HEK293 (cell line): ENCODE data around the gene ESR2.

Experiments
- CTCF ChIA-PET: fragments of 350-600 bp; formaldehyde crosslinking; extraction: SDS; loops from one replicate; lab custom pipeline; 2021; ENCODE audit warnings: antibody characterized with exemption; lab: Yijun Ruan, JAX
- POLR2A ChIA-PET: fragments of 300-600 bp; formaldehyde crosslinking; extraction: SDS; loops from one replicate; lab custom pipeline; 2020; ENCODE audit warnings: antibody characterized with exemption, inconsistent platforms; lab: Yijun Ruan, JAX
- H3K27ac ChIP-seq: fragments of 200-500 bp; sonication (Bioruptor generic); 2 replicates; pipeline ENCODE4 v1.5.1; 2014; ENCODE audit warnings: low read depth, low read length, control low read depth, inconsistent platforms; ENCODE audit errors: extremely low read depth
- H3K36me3 ChIP-seq, 2 experiments: fragments of 200-500 bp in 1 of 2; sonication (Bioruptor generic) in 1 of 2; 1 replicate in 1 of 2; 2 replicates in 1 of 2; pipeline ENCODE4 v1.5.1; 2014 to 2017; ENCODE audit warnings: inconsistent platforms in 2 of 2, low read length in 2 of 2; ENCODE audit not compliant: control insufficient read depth in 2 of 2, insufficient read depth in 1 of 2
- H3K4me1 ChIP-seq: fragments of 200-500 bp; sonication (Bioruptor generic); 2 replicates; pipeline ENCODE4 v1.5.1; 2014; ENCODE audit warnings: mild to moderate bottlenecking, low read length, inconsistent platforms; ENCODE audit not compliant: control insufficient read depth, insufficient read depth
- H3K4me3 ChIP-seq: 2 replicates; pipeline ENCODE4 v1.5.1; 2011; ENCODE audit warnings: low read depth, mild to moderate bottlenecking, control low read depth, low read length, moderate library complexity
- H3K9me3 ChIP-seq: fragments of 200-500 bp; sonication (Bioruptor generic); 2 replicates; pipeline ENCODE4 v1.5.1; 2014; ENCODE audit warnings: low read depth, low read length, inconsistent platforms; ENCODE audit not compliant: control insufficient read depth, insufficient read depth
- AEBP2 ChIP-seq: fragments of 450-650 bp; formaldehyde crosslinking; IDR thresholded peaks from 2 replicates; pipeline ENCODE4 v1.5.1; 2016; ENCODE audit warnings: missing biosample characterization, missing genetic modification characterization, borderline replicate concordance
- ATF2 ChIP-seq: fragments of 450-650 bp; formaldehyde crosslinking; IDR thresholded peaks from 2 replicates; pipeline ENCODE4 v1.5.1; 2016; ENCODE audit warnings: missing biosample characterization, missing genetic modification characterization, low read depth
- BCL11B ChIP-seq: fragments of 450-650 bp; formaldehyde crosslinking; IDR thresholded peaks from 2 replicates; pipeline ENCODE4 v1.5.1; 2016; ENCODE audit warnings: low read depth, missing biosample characterization, missing genetic modification characterization
- GFI1B ChIP-seq: fragments of 450-650 bp; formaldehyde crosslinking; IDR thresholded peaks from 2 replicates; pipeline ENCODE4 v1.5.1; 2016; ENCODE audit warnings: missing biosample characterization, missing genetic modification characterization
- GLIS1 ChIP-seq: fragments of 450-650 bp; formaldehyde crosslinking; IDR thresholded peaks from 2 replicates; pipeline ENCODE4 v1.5.1; 2016; ENCODE audit warnings: missing biosample characterization, missing genetic modification characterization
- KLF8 ChIP-seq: fragments of 450-650 bp; formaldehyde crosslinking; IDR thresholded peaks from 2 replicates; pipeline ENCODE4 v1.5.1; 2016; ENCODE audit warnings: missing biosample characterization, missing genetic modification characterization
- MEIS1 ChIP-seq: sonication (generic); formaldehyde crosslinking; IDR thresholded peaks from 2 replicates; pipeline ENCODE4 v1.8.1; 2022; ENCODE audit warnings: missing genetic modification reagents, mild to moderate bottlenecking, borderline replicate concordance
- REPIN1 ChIP-seq: fragments of 450-650 bp; formaldehyde crosslinking; IDR thresholded peaks from 2 replicates; pipeline ENCODE4 v1.5.1; 2017; ENCODE audit warnings: missing biosample characterization, missing genetic modification characterization, low read depth
- TSHZ1 ChIP-seq: fragments of 450-650 bp; formaldehyde crosslinking; IDR thresholded peaks from 2 replicates; pipeline ENCODE4 v1.5.1; 2016; ENCODE audit warnings: missing biosample characterization, missing genetic modification characterization, borderline replicate concordance
- YY1 ChIP-seq: fragments of 450-650 bp; formaldehyde crosslinking; IDR thresholded peaks from 2 replicates; pipeline ENCODE4 v1.5.1; 2018; ENCODE audit warnings: missing biosample characterization, missing genetic modification characterization
- ZBTB20 ChIP-seq: fragments of 450-650 bp; formaldehyde crosslinking; IDR thresholded peaks from 2 replicates; pipeline ENCODE4 v1.5.1; 2016; ENCODE audit warnings: missing biosample characterization, missing genetic modification characterization
- ZIC2 ChIP-seq: fragments of 450-650 bp; formaldehyde crosslinking; IDR thresholded peaks from 2 replicates; pipeline ENCODE4 v1.5.1; 2016; ENCODE audit warnings: missing biosample characterization, missing genetic modification characterization
- ZNF114 ChIP-seq: fragments of 450-650 bp; formaldehyde crosslinking; IDR thresholded peaks from 2 replicates; pipeline ENCODE4 v1.5.0; 2017; ENCODE audit warnings: missing biosample characterization, missing genetic modification characterization
- ZNF133 ChIP-seq: fragments of 450-650 bp; formaldehyde crosslinking; IDR thresholded peaks from 2 replicates; pipeline ENCODE4 v1.5.1; 2016; ENCODE audit warnings: missing biosample characterization, missing genetic modification characterization
- ZNF341 ChIP-seq: fragments of 450-650 bp; formaldehyde crosslinking; IDR thresholded peaks from 2 replicates; pipeline ENCODE4; 2016; ENCODE audit warnings: low read depth, missing biosample characterization, missing genetic modification characterization
- ZNF366 ChIP-seq: fragments of 450-650 bp; formaldehyde crosslinking; conservative IDR thresholded peaks from 2 replicates; pipeline ENCODE4 v1.5.1; 2016; ENCODE audit warnings: missing biosample characterization, missing genetic modification characterization
- ZNF394 ChIP-seq: fragments of 450-650 bp; formaldehyde crosslinking; IDR thresholded peaks from 2 replicates; pipeline ENCODE4 v1.5.1; 2016; ENCODE audit warnings: missing biosample characterization, missing genetic modification characterization, mild to moderate bottlenecking, moderate library complexity, borderline replicate concordance
- ZNF404 ChIP-seq: fragments of 450-650 bp; formaldehyde crosslinking; IDR thresholded peaks from 2 replicates; pipeline ENCODE4 v1.5.1; 2017; ENCODE audit warnings: missing biosample characterization, missing genetic modification characterization
- ZNF473 ChIP-seq: fragments of 450-650 bp; formaldehyde crosslinking; IDR thresholded peaks from 2 replicates; pipeline ENCODE4 v1.5.1; 2017; ENCODE audit warnings: missing biosample characterization, missing genetic modification characterization
- ZNF48 ChIP-seq: fragments of 450-650 bp; formaldehyde crosslinking; IDR thresholded peaks from 2 replicates; pipeline ENCODE4 v1.5.1; 2016; ENCODE audit warnings: missing biosample characterization, missing genetic modification characterization
- ZNF555 ChIP-seq: fragments of 450-650 bp; formaldehyde crosslinking; conservative IDR thresholded peaks from 2 replicates; pipeline ENCODE4 v1.5.1; 2017; ENCODE audit warnings: missing biosample characterization, mild to moderate bottlenecking, missing genetic modification characterization, inconsistent platforms
- ZNF560 ChIP-seq: fragments of 450-650 bp; formaldehyde crosslinking; IDR thresholded peaks from 2 replicates; pipeline ENCODE4 v1.5.1; 2017; ENCODE audit warnings: missing biosample characterization, missing genetic modification characterization, borderline replicate concordance
- ZNF580 ChIP-seq: fragments of 450-650 bp; formaldehyde crosslinking; IDR thresholded peaks from 2 replicates; pipeline ENCODE4 v1.5.1; 2016; ENCODE audit warnings: missing biosample characterization, missing genetic modification characterization
- ZNF585B ChIP-seq: fragments of 450-650 bp; formaldehyde crosslinking; IDR thresholded peaks from 2 replicates; pipeline ENCODE4 v1.5.1; 2016; ENCODE audit warnings: missing biosample characterization, missing genetic modification characterization
- ZNF629 ChIP-seq: fragments of 450-650 bp; formaldehyde crosslinking; IDR thresholded peaks from 2 replicates; pipeline ENCODE4 v1.5.1; 2017; ENCODE audit warnings: missing biosample characterization, missing genetic modification characterization
- ZNF791 ChIP-seq: fragments of 450-650 bp; formaldehyde crosslinking; IDR thresholded peaks from 2 replicates; pipeline ENCODE4 v1.5.1; 2016; ENCODE audit warnings: missing biosample characterization, missing genetic modification characterization
- ZNF837 ChIP-seq: fragments of 450-650 bp; formaldehyde crosslinking; IDR thresholded peaks from 2 replicates; pipeline ENCODE4 v1.5.1; 2016; ENCODE audit warnings: missing biosample characterization, missing genetic modification characterization
- ZSCAN23 ChIP-seq: fragments of 450-650 bp; formaldehyde crosslinking; IDR thresholded peaks from 2 replicates; pipeline ENCODE4 v1.5.1; 2016; ENCODE audit warnings: missing biosample characterization, missing genetic modification characterization

Gene ESR2

GRCh38 chr14:64238631-64239030 lies 55.5 kb downstream of the ESR2 start (continued):
- TF ChIP-seq ZNF629 (tag by site-specific recombination): no peak
- TF ChIP-seq ZNF837 (tag by site-specific recombination): no peak
- no peak for TF ChIP-seq ZNF341
- TF ChIP-seq ATF2 (tag by site-specific recombination): no peak
- no peak for TF ChIP-seq ZNF114 (tag by site-specific recombination)
- TF ChIP-seq ZNF580: no peak
- TF ChIP-seq TSHZ1 (tag by site-specific recombination): no peak
- TF ChIP-seq GFI1B (tag by site-specific recombination): no peak

GRCh38 chr14:64238049-64238448 lies 56.1 kb downstream of the ESR2 start:
- H3K9me3 ChIP-seq: no peaks in the 10 kb centered on the region
- H3K36me3 ChIP-seq: no peaks in the 10 kb centered on the region
- POLR2A ChIA-PET: no interaction called here
- no peak for TF ChIP-seq ZNF791 (tag by site-specific recombination)
- no peak for TF ChIP-seq ZNF133
- TF ChIP-seq ZNF404 (tag by site-specific recombination): no peak
- TF ChIP-seq ZNF560: no peak
- no peak for TF ChIP-seq GLIS1
- TF ChIP-seq REPIN1 (tag by site-specific recombination): no peak
- H3K4me1 ChIP-seq: no peaks in the 10 kb centered on the region
- CTCF ChIA-PET: no interaction called here
- H3K4me3 ChIP-seq: no peak overlapping the region
- H3K27ac ChIP-seq: no peak overlapping the region

- H3K27ac ChIP-seq: no peak overlapping the region
- H3K36me3 ChIP-seq: peaks cover 0 to 7% of the 10 kb centered on the region in 2 experiments; a peak in 2 of 3 replicates
- no peak overlapping the region for H3K4me3 ChIP-seq
- no peaks in the 10 kb centered on the region for H3K9me3 ChIP-seq
- CTCF ChIA-PET: interaction anchor here (0.6 kb wide), 1 partner anchor 32 kb away, joined by 3 read pairs; no protein-coding TSS in a partner anchor
- no peaks in the 10 kb centered on the region for H3K4me1 ChIP-seq
- POLR2A ChIA-PET: no interaction called here
- TF ChIP-seq ZNF585B (tag by site-specific recombination): no peak
- TF ChIP-seq MEIS1: no peak
- no peak for TF ChIP-seq ZNF48 (tag by site-specific recombination)
- TF ChIP-seq ZNF473: no peak
- TF ChIP-seq BCL11B (tag by site-specific recombination): no peak
- no peak for TF ChIP-seq KLF8
- TF ChIP-seq YY1 (tag by site-specific recombination): no peak
- TF ChIP-seq ZNF394: no peak
- no peak for TF ChIP-seq ZSCAN23
- TF ChIP-seq ZBTB20 (tag by site-specific recombination): no peak
- TF ChIP-seq ZIC2 (tag by site-specific recombination): no peak
- no peak for TF ChIP-seq ZNF366
- no peak for TF ChIP-seq ZNF555
- TF ChIP-seq AEBP2: no peak
- no peak for TF ChIP-seq GLIS1
These were observed 58.2 kb downstream of the ESR2 start for GRCh38 chr14:64235652-64236640.
